ENCODE measurements around the gene PHB1. TPM values are rescaled to one million over a fixed set of nuclear protein-coding genes. Genes with fewer than 3 reads are reported as not detected.
"Not testable (repeated sequence)": the region's sequence is repeated elsewhere in the genome, so short reads cannot be mapped to it uniquely, and the experiment has no call there.

PHB1 gene
- total RNA-seq, 4 donors from 2014 or later, result 98.7 to 108 (median 102) TPM

GRCh38 chr17:49397586-49397985 is 17.1 kb downstream of the PHB1 start:
- WGBS, 2 donors (ENCODE audit: low coverage in 1 of 2), result 55 to 73% methylated on average over 1 to 2 of the region's 4 CpGs
- H3K36me3 ChIP-seq, result peaks cover 0 to 5% of the 10 kb centered on the region in 2 donors
- TF ChIP-seq CTCF (IDR thresholded peaks at IDR 0.05), result no peak
- TF ChIP-seq POLR2A (IDR thresholded peaks at IDR 0.05), result no peak
- no peak for TF ChIP-seq POLR2AphosphoS5 (IDR thresholded peaks at IDR 0.05)
- no peak for TF ChIP-seq EP300 (IDR thresholded peaks at IDR 0.05)
- peaks cover 0 to 43% (median 5%) of the 10 kb centered on the region in 3 donors for H3K4me1 ChIP-seq
- H3K27me3 ChIP-seq, result no peaks in the 10 kb centered on the region
- ATAC-seq, result no peak
- no peak overlapping the region for H3K4me3 ChIP-seq
- no peak overlapping the region for H3K27ac ChIP-seq
- no peaks in the 10 kb centered on the region for H3K9me3 ChIP-seq

GRCh38 chr17:49393491-49394255 is 21.0 kb downstream of the PHB1 start:
- no peak overlapping the region for H3K27ac ChIP-seq

GRCh38 chr17:49390548-49391324 is 23.9 kb downstream of the PHB1 start:
- Histone ChIP-seq H3K4me3 (no peak overlapping the region), H3K36me3 (no peaks in the 10 kb centered on the region), H3K27me3 (no peaks in the 10 kb centered on the region), H3K4me1 (peaks cover 0 to 60% (median 14%) of the 10 kb centered on the region in 3 donors), H3K9me3 (no peaks in the 10 kb centered on the region), H3K27ac (peak overlapping the region in 3 of 4 donors; percentile 76 to 80 (median 77))
- WGBS, 2 donors (ENCODE audit: low coverage in 1 of 2), result 46 to 59% methylated on average over 3 to 4 of the region's 9 CpGs
- no peak for TF ChIP-seq CTCF (IDR thresholded peaks at IDR 0.05)
- TF ChIP-seq POLR2AphosphoS5 (IDR thresholded peaks at IDR 0.05), result no peak
- TF ChIP-seq EP300 (IDR thresholded peaks at IDR 0.05), result no peak
- no peak for ATAC-seq

More at GRCh38 chr17:49393491-49394255, 21.0 kb downstream of the PHB1 start:
- Histone ChIP-seq H3K4me1 (peaks cover 0 to 55% (median 14%) of the 10 kb centered on the region in 3 donors), H3K9me3 (no peaks in the 10 kb centered on the region), H3K4me3 (no peak overlapping the region), H3K36me3 (no peaks in the 10 kb centered on the region), H3K27me3 (no peaks in the 10 kb centered on the region)
- no peak for TF ChIP-seq EP300 (IDR thresholded peaks at IDR 0.05)
- no peak for TF ChIP-seq POLR2AphosphoS5 (IDR thresholded peaks at IDR 0.05)
- no peak for TF ChIP-seq POLR2A (IDR thresholded peaks at IDR 0.05)
- TF ChIP-seq CTCF (IDR thresholded peaks at IDR 0.05), result no peak
- ATAC-seq, result no peak
- 50 to 71% methylated on average over 2 to 5 of the region's 8 CpGs for WGBS, 2 donors (ENCODE audit: low coverage in 1 of 2)

GRCh38 chr17:49389514-49390347 is 25.0 kb downstream of the PHB1 start:
- H3K27me3 ChIP-seq, H3K9me3 ChIP-seq, H3K4me3 ChIP-seq, ATAC-seq, H3K36me3 ChIP-seq: not testable (repeated sequence)
- peak overlapping the region in 3 of 4 donors; percentile 76 to 80 (median 77) for H3K27ac ChIP-seq
- peaks cover 0 to 57% (median 13%) of the 10 kb centered on the region in 3 donors for H3K4me1 ChIP-seq
- whole genome bisulfite sequencing, 2 donors (ENCODE audit: low coverage in 1 of 2), result 51 to 70% methylated on average over 7 to 10 of the region's 12 CpGs

Measured in gastroesophageal sphincter (tissue), 4 donors.